ENCODE results near the gene EREG.

Gene EREG

GRCh38 chr4:74408639-74409038 lies 43.7 kb downstream of the EREG start:
- no peak for TF ChIP-seq CTCF (IDR thresholded peaks at IDR 0.05)

- TF ChIP-seq CTCF (IDR thresholded peaks at IDR 0.05): no peak
Observed at GRCh38 chr4:74410272-74410671, 45.3 kb downstream of the EREG start.

- no peak for TF ChIP-seq CTCF (IDR thresholded peaks at IDR 0.05)
Observed at GRCh38 chr4:74412225-74412624, 47.3 kb downstream of the EREG start.

- TF ChIP-seq CTCF (IDR thresholded peaks at IDR 0.05): no peak
Observed at GRCh38 chr4:74413265-74413664, 48.3 kb downstream of the EREG start.

GRCh38 chr4:74414149-74414809 lies 49.3 kb downstream of the EREG start:
- no peak for TF ChIP-seq CTCF (IDR thresholded peaks at IDR 0.05)

GRCh38 chr4:74415602-74416300 lies 50.8 kb downstream of the EREG start:
- TF ChIP-seq CTCF (IDR thresholded peaks at IDR 0.05): no peak

GRCh38 chr4:74418063-74418670 lies 53.2 kb downstream of the EREG start:
- no peak for TF ChIP-seq CTCF (IDR thresholded peaks at IDR 0.05)

Measured in LNCAP (cell line).